Activated naive CD8-positive, alpha-beta T cell (primary cell): Measurements from ENCODE around the gene JPH3.
A peak's percentile ranks its signal among the peaks of the same experiment; 100 is the strongest.

Experiments
- H3K27ac Mint-ChIP-seq: one replicate; pipeline ENCODE4 v1.8.0; 2021; ENCODE audit warnings: mixed read lengths
- H3K27me3 Mint-ChIP-seq: one replicate; pipeline ENCODE4 v1.8.0; 2021; ENCODE audit warnings: mixed read lengths
- H3K36me3 Mint-ChIP-seq: one replicate; pipeline ENCODE4 v1.8.0; 2021; ENCODE audit warnings: mixed read lengths
- H3K4me1 Mint-ChIP-seq: one replicate; pipeline ENCODE4 v1.8.0; 2021; ENCODE audit warnings: low read depth, mixed read lengths
- H3K4me3 Mint-ChIP-seq: one replicate; pipeline ENCODE4 v1.8.0; 2021; ENCODE audit warnings: mild to moderate bottlenecking, mixed read lengths
- H3K9me3 Mint-ChIP-seq: one replicate; pipeline ENCODE4 v1.8.0; 2021; ENCODE audit warnings: low read depth, mixed read lengths

The JPH3 gene

DNA sequence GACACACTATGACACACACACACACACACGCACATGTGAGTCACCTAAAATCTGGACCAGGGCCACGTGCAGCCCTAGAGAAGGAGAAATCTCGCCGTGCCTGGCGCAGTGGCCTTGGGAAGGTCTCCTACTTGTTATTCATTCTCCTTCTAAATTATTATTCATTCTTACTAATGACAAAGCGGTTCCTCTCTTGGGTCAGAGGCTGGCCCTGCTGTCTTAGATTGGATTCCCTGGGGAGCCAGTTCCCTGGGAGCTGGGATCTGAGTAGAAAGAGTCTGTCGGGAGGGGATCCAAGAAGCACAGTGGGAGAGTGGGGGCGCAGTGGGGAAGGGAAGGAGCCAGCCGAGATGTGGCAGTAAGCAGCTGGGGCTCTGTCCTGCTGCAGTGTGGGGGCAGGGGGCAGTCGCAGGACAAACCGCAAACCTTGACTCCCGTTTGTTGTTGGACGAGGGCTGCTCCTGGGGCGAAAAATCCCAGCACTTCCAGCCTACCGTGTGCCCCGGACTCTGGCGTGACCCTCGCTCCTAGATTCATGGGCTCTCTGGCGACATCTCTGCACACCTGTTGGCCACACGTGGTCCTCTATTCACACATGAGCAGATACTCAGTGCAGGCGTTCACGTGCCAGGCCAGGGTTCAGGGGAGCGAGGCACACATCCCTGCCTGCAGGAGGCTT, 18.7 kb upstream of the JPH3 start:
- H3K9me3 Mint-ChIP-seq, result no peaks in the 10 kb centered on the region
- no peaks in the 10 kb centered on the region for H3K36me3 Mint-ChIP-seq
- no peak overlapping the region for H3K4me3 Mint-ChIP-seq
- H3K27ac Mint-ChIP-seq, result no peak overlapping the region
- peaks cover 21% of the 10 kb centered on the region for H3K27me3 Mint-ChIP-seq
- H3K4me1 Mint-ChIP-seq, result no peaks in the 10 kb centered on the region

DNA sequence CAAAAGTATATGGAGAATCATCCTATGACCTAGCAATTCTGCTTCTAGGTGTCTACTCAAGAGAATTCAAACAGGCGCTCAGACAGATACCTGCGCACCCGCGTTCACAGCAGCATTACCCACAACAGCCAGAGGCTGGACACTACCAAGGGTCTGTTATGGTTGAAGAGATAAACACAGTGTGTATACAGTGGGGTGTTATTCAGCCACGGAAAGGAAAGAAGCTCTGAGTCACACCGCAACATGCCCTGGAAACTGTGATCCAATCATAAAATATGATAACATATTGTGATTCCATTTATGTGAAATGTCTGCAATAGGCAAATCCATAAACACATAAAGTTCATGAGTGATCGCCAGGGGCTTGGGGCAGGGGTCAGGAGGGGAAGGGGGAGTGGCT, 18.0 kb upstream of the JPH3 start:
- no peaks in the 10 kb centered on the region for H3K9me3 Mint-ChIP-seq
- H3K36me3 Mint-ChIP-seq, result no peaks in the 10 kb centered on the region
- H3K4me1 Mint-ChIP-seq, result no peaks in the 10 kb centered on the region
- no peak overlapping the region for H3K27ac Mint-ChIP-seq
- peaks cover 19% of the 10 kb centered on the region for H3K27me3 Mint-ChIP-seq
- no peak overlapping the region for H3K4me3 Mint-ChIP-seq

DNA sequence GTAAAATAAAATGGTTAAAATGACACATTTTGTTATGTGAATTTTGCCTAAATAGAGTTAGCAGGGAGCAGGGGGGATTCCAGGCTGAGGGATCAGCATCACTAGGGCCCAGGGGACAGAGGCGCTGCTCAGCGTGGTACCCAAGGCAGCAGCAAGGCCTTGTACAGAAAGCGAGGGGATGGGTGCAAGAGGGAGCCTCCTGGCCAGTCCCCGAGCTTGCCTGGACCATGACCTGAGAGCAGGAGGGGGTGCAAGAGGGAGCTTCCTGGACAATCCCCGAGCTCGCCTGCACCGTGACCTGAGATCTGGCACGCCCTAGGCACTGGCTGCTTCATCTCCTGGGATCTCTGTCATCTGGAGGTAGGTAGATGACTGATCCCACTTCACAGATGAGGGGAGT, 17.3 kb upstream of the JPH3 start:
- Mint-ChIP-seq H3K9me3 (no peaks in the 10 kb centered on the region), H3K4me1 (no peaks in the 10 kb centered on the region), H3K27ac (no peak overlapping the region), H3K4me3 (no peak overlapping the region), H3K36me3 (no peaks in the 10 kb centered on the region), H3K27me3 (peaks cover 15% of the 10 kb centered on the region)

DNA sequence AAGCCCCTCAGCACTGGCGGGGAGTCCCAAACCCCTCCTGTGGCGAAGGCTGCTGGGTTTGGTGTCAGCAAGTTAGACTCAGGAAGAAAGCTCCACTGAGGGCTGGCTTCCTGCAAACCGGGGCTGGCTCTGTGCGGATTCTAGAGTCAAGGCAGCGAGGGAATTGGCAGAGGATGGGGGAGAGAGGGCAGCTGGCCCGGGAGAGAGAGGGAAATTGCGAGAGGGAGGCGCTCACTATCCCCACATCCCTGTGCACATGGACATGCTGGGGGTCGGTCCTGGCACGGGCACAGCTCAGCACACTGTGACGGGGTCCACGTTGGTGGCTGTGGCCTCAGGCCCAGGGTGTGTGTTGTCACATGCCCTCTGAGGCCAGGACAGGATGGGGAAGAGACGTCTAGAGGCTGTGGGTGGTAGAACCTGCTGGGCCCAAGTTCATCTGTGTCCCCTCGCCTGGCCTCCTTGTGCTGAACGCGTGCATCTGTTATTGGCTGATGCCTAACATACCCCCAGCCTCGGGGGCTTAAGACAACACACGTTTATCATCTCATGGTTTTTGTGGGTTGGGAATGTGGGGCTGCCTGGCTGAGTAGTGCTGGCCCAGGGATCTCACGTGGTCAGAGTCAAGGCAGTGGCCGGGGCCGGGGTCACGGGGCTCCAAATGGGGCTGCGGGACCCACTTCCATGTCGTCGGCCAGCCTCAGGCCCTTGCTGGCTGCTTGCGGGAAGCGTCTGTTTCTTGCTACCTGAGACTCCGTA, 16.7 kb upstream of the JPH3 start:
- peaks cover 18% of the 10 kb centered on the region for H3K27me3 Mint-ChIP-seq
- H3K4me1 Mint-ChIP-seq, result no peaks in the 10 kb centered on the region
- no peaks in the 10 kb centered on the region for H3K36me3 Mint-ChIP-seq
- no peaks in the 10 kb centered on the region for H3K9me3 Mint-ChIP-seq
- no peak overlapping the region for H3K4me3 Mint-ChIP-seq
- no peak overlapping the region for H3K27ac Mint-ChIP-seq

DNA sequence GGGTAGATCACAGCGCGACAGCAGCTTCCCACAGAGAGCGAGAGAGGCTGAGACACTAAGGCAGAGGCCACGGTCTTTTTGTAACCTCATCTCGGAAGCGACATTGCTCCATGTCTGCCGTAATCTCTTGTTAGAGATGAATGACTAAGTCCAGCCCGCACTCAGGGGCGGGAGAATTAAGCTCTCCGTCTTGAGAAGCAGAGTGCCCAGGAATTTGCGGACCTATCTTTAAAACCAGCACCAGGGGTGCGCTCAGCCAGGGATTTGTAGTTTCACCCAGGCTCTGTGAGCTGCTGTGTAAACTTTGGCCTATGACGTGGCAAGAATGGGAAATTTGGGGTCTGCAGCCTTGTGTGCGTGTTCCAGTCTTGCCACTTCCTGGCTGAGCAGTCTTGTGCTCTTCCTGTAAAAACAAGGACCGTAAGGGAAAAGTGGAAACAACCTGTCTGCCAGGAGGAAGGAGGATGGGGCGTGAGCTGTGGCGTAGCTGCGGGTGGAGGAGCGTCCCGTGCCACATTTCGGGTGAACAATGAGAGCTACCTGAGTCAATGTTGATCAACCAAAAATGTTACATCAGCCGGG, 16.0 kb upstream of the JPH3 start:
- Mint-ChIP-seq H3K4me1 (no peaks in the 10 kb centered on the region), H3K36me3 (no peaks in the 10 kb centered on the region), H3K27ac (no peak overlapping the region), H3K9me3 (no peaks in the 10 kb centered on the region), H3K27me3 (peaks cover 20% of the 10 kb centered on the region), H3K4me3 (no peak overlapping the region)

DNA sequence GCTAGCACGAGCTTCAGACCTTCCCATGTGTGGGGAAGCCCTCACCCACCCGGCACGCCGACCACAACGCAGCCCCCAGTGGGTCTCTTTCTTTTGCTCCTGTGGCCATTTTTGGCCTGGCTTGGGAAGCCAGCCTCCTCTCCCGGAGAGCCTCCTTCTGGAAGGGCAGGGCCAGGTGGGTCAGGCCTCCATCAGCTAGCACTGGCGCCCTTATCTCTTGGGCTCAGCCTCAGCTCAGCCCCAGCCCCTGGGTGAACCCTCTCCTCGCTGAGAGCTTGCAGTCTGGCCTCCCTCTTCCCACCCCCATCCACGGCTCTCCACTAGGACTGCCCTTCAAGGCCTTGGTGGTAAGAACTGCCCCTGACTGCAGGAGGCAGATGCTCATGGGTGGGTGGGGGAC, 14.7 kb upstream of the JPH3 start:
- H3K9me3 Mint-ChIP-seq, result no peaks in the 10 kb centered on the region
- no peaks in the 10 kb centered on the region for H3K36me3 Mint-ChIP-seq
- H3K4me3 Mint-ChIP-seq, result no peak overlapping the region
- H3K4me1 Mint-ChIP-seq, result no peaks in the 10 kb centered on the region
- peaks cover 21% of the 10 kb centered on the region for H3K27me3 Mint-ChIP-seq
- H3K27ac Mint-ChIP-seq, result no peak overlapping the region

DNA sequence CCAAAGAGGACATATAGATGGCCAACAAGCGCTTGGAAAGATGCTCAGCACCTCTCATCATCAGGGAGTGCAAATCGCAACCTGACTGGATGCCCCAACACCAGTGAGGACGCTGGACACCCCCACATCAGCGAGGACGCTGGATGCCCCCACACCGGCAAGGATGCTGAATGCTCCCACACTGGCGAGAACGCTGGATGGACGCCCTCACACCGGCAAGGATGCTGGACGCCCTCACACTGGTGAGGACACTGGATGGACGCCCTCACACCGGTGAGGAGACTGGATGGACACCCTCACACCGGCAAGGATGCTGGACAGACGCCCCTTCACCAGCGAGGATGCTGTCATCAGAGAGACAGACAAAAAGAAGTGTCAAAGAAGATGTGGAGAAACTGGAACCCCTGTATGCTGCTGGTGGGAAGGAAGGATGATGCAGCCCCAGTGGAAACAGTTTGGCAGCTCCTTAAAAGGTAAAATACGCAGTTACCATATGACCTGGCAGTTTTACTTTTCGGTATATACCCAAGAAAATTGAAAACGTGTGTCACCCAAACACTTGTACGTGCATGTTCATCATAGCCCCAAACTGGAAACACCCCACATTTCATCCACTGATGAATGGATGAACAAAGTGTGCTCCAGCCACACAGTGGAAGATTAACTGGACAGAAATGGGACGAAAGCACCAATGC, 10.1 kb upstream of the JPH3 start:
- Mint-ChIP-seq H3K36me3 (no peaks in the 10 kb centered on the region), H3K27me3 (peaks cover 16% of the 10 kb centered on the region), H3K4me3 (no peak overlapping the region)

DNA sequence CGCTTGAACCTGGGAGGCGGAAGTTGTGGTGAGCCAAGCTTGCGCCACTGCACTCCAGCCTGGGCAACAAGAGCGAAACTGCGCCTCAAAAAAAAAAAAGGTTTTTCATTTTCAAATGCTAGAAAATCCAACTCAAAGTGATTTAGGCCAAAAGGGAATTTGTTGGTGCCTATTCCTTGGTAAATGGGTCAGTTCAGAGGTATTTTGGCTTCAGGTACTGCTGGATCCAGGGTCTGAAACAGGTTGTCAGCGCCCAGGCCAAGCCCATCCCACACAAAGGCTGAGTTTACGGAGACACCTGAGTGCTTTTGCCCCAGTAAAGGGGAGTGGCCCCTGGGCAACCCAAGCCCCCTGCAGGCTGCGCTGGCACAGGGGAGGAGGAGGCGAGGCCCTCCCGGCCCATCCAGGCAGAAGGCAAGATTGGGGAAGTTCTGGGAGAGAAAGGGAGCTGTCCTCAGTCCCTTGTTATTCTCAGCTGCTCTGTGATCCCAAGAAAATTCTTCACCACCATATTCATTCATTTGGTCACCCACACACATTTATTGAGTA, 8.5 kb upstream of the JPH3 start:
- H3K4me3 Mint-ChIP-seq, result no peak overlapping the region
- peaks cover 16% of the 10 kb centered on the region for H3K27me3 Mint-ChIP-seq
- H3K9me3 Mint-ChIP-seq, result no peaks in the 10 kb centered on the region
- H3K36me3 Mint-ChIP-seq, result no peaks in the 10 kb centered on the region
- H3K4me1 Mint-ChIP-seq, result no peaks in the 10 kb centered on the region
- H3K27ac Mint-ChIP-seq, result no peak overlapping the region

More for the DNA sequence above, 10.1 kb upstream of the JPH3 start:
- H3K9me3 Mint-ChIP-seq, result no peaks in the 10 kb centered on the region
- H3K27ac Mint-ChIP-seq, result no peak overlapping the region
- H3K4me1 Mint-ChIP-seq, result no peaks in the 10 kb centered on the region

DNA sequence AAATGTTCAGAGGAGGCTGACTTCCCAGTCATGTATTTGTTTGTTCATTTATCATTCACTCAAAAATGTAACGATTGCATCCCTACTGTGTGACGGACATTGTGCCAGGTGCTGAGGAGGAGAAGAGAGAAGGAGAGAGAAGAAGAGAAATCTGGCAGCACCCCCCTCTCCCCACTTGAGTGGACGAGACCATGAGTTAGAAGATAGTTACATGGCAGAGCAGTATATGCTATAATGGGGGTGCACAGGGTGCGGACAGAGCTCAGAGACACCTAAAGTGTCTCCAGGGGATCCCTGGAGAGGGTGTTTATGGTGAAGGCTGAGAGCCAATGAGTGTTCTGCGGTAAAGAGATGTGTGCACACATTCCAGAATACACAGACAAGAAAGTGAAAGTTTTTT, 6.6 kb upstream of the JPH3 start:
- no peak overlapping the region for H3K4me3 Mint-ChIP-seq
- peaks cover 26% of the 10 kb centered on the region for H3K27me3 Mint-ChIP-seq
- no peak overlapping the region for H3K27ac Mint-ChIP-seq
- no peaks in the 10 kb centered on the region for H3K4me1 Mint-ChIP-seq
- H3K36me3 Mint-ChIP-seq, result no peaks in the 10 kb centered on the region
- peaks cover 4% of the 10 kb centered on the region for H3K9me3 Mint-ChIP-seq

DNA sequence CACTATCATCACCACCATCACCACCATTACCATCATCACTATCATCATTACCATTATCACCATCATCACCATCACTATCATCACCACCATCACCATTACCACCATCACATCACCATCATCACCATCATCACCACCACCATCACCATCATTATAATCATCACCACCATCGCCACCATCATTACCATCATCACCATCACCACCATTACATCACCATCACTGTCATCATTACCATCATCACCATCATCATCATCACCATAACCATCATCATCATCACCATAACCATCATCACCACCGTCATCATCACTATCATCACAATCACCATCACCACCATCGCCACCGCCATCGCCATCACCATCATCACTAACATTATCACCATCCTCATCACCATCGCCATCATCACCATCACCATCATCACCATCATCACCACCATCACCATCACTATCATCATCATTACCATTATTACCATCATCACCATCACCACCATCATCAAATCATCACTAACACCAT, 4.9 kb upstream of the JPH3 start:
- no peaks in the 10 kb centered on the region for H3K36me3 Mint-ChIP-seq
- no peak overlapping the region for H3K27ac Mint-ChIP-seq
- H3K9me3 Mint-ChIP-seq, result peaks cover 4% of the 10 kb centered on the region
- H3K4me3 Mint-ChIP-seq, result no peak overlapping the region
- H3K4me1 Mint-ChIP-seq, result peaks cover 2% of the 10 kb centered on the region
- peaks cover 27% of the 10 kb centered on the region for H3K27me3 Mint-ChIP-seq

DNA sequence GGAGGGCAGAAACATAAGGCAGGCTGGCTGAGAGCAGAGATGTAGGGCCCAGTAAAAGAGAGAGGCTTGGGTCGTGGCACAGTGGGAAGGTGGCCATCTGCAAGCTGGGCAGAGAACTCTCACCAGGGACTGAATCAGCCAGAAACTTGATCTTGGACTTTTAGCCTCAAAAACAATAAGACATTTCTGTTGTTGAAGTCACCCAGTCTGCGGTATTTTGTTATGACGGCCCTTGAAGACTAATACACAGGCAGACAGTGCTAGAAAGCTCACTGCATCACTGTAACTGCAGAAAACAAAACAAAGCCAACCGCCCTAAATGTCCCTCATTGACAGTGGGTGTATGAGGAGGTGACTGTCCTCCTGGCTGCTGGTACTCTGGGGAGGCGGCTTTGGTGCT, 3.9 kb upstream of the JPH3 start:
- Mint-ChIP-seq H3K27ac (no peak overlapping the region), H3K27me3 (peaks cover 28% of the 10 kb centered on the region), H3K9me3 (peaks cover 4% of the 10 kb centered on the region), H3K4me1 (peaks cover 7% of the 10 kb centered on the region), H3K36me3 (no peaks in the 10 kb centered on the region), H3K4me3 (no peak overlapping the region)

DNA sequence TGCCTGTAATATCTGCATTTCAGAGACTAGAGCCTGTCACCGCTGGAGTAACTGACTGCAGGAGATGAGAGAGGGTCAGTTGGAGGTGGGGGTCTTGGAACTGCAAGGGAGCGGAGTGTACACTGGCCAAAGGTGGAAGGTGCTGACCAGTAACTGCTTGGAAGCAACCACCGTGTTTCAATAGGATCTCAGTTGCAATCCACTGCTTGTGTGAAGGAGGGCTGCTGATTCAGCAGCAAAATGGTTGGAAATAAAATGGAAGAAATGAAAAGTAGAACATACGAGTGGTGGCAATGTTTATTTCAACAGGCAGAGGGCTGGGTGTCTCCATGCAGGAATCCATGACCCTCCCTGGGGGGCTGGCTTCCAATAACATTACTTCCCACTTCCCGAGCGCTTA, 2.1 kb upstream of the JPH3 start:
- H3K27ac Mint-ChIP-seq, result no peak overlapping the region
- peaks cover 36% of the 10 kb centered on the region for H3K27me3 Mint-ChIP-seq
- H3K4me3 Mint-ChIP-seq, result peak overlapping the region; percentile 5
- H3K36me3 Mint-ChIP-seq, result no peaks in the 10 kb centered on the region
- H3K4me1 Mint-ChIP-seq, result peaks cover 13% of the 10 kb centered on the region
- H3K9me3 Mint-ChIP-seq, result peaks cover 4% of the 10 kb centered on the region

DNA sequence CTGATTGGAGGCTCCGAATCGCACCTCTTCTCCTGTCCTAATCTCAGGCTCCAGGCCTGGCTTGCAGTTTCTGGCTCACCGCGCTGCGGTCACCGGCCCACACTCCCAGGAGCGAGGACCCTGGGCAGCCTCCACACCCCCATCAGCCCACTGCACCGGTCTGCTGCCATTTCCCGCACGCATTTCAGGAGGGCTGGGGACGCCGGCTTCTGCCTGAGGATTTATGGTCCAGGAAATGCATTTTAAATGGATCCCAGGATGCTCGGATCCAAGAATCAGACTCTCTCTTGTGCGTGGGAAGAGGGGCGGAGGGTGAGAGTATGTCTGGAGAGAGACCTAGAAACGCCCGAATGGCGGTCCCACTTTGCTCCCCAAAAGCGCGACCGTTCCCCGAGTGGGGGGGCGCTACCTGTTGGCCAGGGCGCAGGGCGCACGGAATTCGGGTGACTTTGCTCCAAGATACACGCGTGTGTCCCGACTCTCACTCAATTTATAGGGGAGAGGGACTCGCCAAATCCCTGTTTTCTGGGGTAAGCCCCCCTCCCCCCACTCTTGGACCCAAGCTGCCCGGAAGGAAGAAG, 817 bp upstream of the JPH3 start:
- H3K36me3 Mint-ChIP-seq, result no peaks in the 10 kb centered on the region
- H3K4me3 Mint-ChIP-seq, result peak overlapping the region; percentile 60

DNA sequence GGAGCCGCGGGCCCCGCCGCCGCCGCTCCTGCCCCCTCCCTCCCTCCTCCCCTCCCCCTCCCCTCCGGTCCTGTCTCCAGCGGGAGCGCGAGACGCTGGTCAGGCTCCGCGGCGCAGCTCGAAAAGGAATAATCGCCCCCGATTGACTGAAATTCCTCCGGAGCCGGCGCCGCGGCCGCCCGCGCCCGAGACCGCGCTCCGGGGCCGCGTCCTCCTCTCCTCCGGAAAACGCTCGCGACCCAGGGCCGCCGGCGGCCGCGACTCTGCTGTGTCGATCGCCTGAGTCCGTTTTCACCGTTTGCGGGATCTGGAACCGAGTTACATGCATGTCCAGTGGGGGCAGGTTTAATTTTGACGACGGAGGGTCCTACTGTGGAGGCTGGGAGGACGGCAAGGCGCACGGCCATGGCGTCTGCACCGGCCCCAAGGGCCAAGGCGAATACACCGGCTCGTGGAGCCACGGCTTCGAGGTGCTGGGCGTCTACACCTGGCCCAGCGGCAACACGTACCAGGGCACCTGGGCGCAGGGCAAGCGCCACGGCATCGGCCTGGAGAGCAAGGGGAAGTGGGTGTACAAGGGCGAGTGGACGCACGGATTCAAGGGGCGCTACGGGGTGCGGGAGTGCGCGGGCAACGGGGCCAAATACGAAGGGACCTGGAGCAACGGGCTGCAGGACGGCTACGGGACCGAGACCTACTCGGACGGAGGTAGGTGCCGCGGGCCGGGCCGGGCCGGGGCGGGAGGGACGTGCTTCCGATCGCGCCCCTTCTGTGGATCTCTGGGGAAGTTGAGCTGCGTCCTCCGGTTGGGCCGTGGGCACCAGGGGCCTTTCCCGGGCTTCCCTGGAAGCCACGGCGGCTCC, 744 bp downstream of the JPH3 start:
- Mint-ChIP-seq H3K9me3 (peaks cover 4% of the 10 kb centered on the region), H3K4me1 (peaks cover 13% of the 10 kb centered on the region), H3K27me3 (peaks cover 52% of the 10 kb centered on the region), H3K36me3 (peaks cover 3% of the 10 kb centered on the region), H3K27ac (no peak overlapping the region), H3K4me3 (peak overlapping the region; percentile 80)

More for the DNA sequence above, 817 bp upstream of the JPH3 start:
- Mint-ChIP-seq H3K4me1 (peaks cover 13% of the 10 kb centered on the region), H3K27ac (no peak overlapping the region), H3K27me3 (peaks cover 38% of the 10 kb centered on the region), H3K9me3 (peaks cover 4% of the 10 kb centered on the region)
